Embryonic facial prominence (tissue), 1 donor: ENCODE results near the gene SPAG16.
"Not testable (repeated sequence)": the region's sequence is repeated elsewhere in the genome, so short reads cannot be mapped to it uniquely, and the experiment has no call there.

Source experiments
- DNase-seq: peaks from one replicate; pipeline ENCODE4 v3.0.0-alpha.2; 2016; ENCODE audit errors: extremely low spot score

The SPAG16 gene

GRCh38 chr2:213545481-213545880 is 261.2 kb downstream of the SPAG16 start:
- no peak for DNase-seq

- DNase-seq: no peak
Measured at GRCh38 chr2:213545964-213546475, 261.8 kb downstream of the SPAG16 start.

GRCh38 chr2:213551526-213551925 is 267.3 kb downstream of the SPAG16 start:
- no peak for DNase-seq

GRCh38 chr2:213559053-213559452 is 274.8 kb downstream of the SPAG16 start:
- no peak for DNase-seq

DNA sequence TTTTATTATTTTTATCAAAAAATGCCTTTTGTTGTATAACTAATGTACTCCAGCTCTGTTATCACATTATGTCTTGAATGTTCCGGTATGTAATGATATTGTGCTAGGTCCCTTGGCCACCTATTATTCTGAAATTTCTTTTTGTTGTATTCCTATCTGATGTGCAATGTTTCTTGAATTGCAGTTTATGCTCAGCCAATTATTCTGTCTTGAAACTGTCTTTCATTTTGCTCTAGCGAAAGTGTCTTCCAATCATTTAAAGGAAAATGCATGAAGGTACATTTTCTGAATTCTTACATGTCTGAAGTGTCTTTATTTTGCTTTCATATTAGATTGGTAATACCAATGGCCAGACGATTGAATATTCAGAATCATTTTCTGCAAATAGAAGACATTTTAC is 277.5 kb downstream of the SPAG16 start:
- no peak for DNase-seq

DNA sequence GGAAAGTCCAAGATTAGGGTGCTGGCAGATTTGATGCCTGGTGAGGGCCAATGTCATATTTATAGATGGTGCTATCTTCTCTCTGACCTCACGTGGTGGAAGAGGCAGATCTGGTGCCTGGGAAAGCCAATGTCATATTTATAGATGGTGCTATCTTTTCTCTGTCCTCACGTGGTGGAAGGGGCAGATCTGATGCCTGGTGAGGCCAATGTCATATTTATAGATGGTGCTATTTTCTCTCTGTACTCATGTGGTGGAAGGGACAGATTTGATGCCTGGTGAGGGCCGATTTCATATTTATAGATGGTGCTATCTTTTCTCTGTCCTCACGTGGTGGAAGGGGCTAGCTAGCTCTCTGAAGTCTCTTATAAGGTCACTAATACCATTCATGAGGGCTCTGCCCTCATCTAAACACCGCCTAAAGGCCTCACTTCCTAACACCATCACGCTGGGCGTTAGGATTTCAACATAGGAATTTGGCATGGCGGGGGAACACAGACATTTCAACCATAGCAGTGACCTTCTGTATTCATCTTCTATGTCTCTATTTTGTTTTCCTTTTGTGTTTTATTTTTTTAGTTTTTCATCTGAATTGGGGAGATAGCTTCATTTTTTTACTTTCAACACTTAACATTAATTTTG is 278.4 kb downstream of the SPAG16 start:
- no peak for DNase-seq

GRCh38 chr2:213566846-213567245 is 282.6 kb downstream of the SPAG16 start:
- no peak for DNase-seq

GRCh38 chr2:213609570-213610170 is 325.4 kb downstream of the SPAG16 start:
- no peak for DNase-seq

DNA sequence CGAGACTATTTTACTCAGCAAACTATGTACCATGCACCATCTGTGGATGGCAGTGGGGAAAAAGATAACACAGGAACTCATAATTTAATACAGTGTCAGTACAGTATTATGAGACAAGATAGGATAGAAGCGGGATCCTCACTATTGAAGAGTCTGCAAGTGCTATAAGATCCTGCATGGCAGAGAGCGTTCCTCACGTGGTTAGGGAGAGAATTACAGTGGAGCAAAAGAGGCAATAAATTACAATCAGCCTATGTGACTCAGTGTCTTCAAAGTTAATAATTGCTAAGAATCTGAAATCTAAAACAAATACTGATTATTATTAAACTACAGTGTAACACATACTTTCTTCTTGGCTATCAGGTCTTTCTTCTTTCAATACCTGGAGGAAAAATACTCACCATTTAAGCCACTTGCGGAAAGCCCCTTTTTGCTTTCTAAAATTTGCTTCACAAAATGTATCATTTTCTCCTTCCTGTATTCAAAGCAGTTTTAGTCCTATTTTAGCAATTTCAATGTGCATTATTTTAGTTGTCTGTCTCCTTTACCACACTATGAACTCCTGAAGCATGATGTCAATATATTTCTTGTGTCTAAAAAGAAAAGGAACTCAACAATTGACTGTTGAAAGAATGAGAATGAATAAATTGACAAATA is 342.9 kb downstream of the SPAG16 start:
- DNase-seq: no peak

GRCh38 chr2:213627835-213628460 is 343.7 kb downstream of the SPAG16 start:
- DNase-seq: no peak

- DNase-seq: no peak
Measured at GRCh38 chr2:213640738-213641425, 356.6 kb downstream of the SPAG16 start.

DNA sequence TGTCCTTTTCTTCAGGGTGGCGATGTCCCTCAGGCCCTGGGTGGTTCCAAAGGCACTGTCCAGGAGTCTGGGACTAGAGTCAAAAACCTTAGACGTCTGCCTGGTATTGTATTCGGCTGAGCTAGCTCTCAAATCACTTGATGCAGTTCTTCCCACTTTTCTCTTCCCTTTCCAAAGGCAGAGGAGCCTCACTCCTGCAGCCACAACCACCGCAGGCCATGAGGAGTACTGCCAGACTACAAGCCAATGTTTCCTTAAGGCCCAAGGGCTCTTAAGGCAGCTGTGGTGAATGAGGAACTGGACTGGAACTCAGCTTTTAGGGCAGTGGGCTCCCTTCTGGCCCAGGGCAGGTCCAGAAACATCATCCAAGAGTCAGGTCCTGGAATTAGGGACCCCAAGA is 360.7 kb downstream of the SPAG16 start:
- DNase-seq: no peak

GRCh38 chr2:213649176-213649575 is 364.9 kb downstream of the SPAG16 start:
- DNase-seq: no peak

GRCh38 chr2:213664817-213665216 is 380.6 kb downstream of the SPAG16 start:
- DNase-seq: no peak

DNA sequence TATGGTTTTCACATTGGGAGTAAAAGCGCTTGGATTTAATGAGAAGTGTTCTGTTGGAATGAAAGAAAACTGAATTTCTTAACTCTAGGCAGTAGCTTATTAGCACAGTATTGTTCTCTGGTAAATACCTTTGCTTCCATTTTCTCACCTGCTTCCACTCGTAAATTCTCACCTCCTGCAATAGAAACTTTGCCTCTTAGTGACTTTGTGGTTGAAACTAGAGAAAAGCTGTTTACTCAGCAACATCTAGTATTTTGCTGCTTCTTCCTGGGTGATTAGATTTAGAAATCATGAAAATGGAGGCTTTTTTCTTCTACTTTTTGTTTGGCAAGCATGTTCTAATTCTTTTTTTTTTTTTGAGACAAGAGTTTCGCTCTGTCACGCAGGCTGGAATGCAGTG is 385.4 kb downstream of the SPAG16 start:
- no peak for DNase-seq

DNA sequence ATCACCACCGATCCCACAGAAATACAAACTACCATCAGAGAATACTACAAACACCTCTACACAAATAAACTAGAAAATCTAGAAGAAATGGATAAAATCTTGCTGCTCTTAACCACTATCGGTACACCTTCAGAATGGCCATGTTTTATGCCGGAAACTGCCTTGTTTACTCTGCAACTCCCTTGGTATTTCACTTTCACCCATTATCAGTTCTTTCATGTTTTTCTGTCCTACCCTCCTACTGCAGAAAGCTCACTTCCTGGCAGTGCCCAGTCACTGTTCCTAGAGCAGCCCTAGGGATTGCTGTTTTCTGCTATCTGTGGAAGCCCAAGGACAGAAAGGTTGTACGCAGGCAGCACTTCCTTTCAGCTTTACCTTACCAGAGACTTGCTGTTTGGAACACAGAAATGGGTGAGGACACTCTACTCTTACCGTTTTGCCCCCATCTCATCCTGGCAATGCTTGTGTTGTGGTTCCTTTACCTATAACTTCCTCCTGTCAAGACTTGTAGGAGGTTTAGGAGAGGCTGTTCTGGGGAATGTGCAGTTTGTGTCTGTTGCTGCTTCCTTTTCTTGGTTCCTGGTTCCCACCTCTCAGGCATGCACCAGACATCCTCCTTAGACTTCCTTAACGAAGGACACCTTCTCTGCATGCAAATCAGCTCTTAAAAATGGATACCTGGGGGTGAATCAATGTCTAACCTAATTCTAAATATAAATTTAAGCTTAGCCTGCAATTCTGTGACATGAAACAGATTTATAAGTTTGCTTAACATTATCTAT is 394.4 kb downstream of the SPAG16 start:
- DNase-seq: no peak

GRCh38 chr2:213679894-213680293 is 395.6 kb downstream of the SPAG16 start:
- DNase-seq: no peak

DNA sequence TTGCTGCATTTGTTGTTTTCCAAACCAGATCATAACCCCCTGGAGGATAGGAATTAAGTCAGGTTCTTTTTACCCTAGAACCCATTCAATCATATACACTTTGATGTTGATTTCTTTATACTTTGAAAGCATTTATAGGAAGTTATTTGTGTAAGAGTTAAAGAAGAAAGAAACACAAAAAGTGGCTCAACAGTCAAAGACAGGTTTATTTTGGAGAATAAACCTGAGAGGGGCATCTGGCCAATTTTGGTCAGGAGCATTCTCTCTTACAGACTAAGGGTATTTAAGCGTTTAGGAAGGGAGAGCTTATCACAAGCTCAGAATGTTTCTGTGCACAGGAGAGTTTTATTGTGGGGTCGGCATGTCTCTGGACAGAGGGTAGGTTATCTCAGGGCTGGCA is 398.0 kb downstream of the SPAG16 start:
- DNase-seq: no peak

DNA sequence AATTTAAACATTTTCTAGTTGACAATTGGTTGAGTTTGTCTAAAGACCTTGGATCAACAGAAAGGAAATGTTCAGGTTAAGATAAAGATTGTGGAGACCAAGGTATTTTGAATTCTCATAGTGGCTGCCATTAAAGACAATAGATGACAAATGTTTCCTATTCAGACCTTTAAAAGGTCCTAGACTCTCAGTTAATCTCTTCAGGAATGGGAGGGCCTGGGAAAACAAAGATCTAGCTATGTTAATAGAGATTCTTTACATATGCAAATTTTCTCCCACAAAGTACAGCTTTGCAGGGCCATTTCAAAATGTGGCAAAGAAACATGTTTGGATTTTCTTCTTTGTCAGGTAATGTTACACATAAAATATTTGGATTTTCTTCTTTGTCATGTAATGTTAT is 403.9 kb downstream of the SPAG16 start:
- DNase-seq: no peak

DNA sequence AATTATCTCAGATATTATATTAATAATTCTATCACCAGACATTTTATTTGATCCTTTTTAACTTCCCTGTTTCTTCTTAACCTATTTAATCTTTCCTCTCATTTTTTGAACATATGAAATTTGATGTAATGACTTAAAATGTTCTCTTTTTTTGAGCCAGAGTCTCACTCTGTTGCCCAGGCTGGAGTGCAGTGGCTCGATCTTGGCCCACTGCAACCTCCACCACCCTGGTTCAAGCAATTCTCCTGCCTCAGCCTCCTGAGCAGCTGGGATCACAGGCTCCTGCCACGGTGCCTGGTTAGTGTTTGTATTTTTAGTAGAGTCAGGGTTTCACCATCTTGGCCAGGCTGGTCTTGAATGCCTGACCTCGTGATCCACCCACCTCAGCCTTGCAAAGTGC is 404.6 kb downstream of the SPAG16 start:
- DNase-seq: not testable (repeated sequence)

DNA sequence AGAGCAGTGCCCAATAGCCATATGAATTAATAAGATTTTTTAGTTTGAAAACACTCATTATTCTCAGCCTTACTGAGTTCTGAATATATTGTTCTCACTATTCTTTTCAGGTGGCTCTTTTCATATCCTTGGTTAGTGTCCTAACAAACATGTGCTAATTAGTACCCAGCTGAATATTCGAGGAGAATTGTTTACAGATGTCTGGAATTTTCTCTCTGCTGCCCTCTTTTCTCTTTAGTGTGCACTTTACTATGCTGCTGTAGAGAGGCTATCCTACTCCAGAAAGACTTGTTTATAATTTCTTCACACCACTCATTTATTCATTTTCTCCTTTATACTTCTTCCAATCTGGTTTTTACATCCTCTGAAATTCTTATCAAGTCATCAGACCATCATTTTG is 405.3 kb downstream of the SPAG16 start:
- no peak for DNase-seq
